Stimulated activated CD8-positive, alpha-beta memory T cell treated with anti-CD3 and anti-CD28 coated beads, Interleukin-7, amount 100 ng/mL, for 4 hours (primary cell): ENCODE measurements around the gene HK2.

ENCODE experiments used
- DNase-seq, 2 donors: peaks; one replicate each; pipeline ENCODE4 v3.0.0-alpha.2; 2020; ENCODE audit warnings: low read depth in 2 of 2

Gene HK2

GRCh38 chr2:74857215-74857614 is 23.3 kb downstream of the HK2 start:
- DNase-seq = no peak

GRCh38 chr2:74857725-74858124 is 23.8 kb downstream of the HK2 start:
- no peak for DNase-seq

GRCh38 chr2:74858281-74858680 is 24.4 kb downstream of the HK2 start:
- DNase-seq = no peak

- DNase-seq = no peak
Measured at GRCh38 chr2:74860079-74860478, 26.2 kb downstream of the HK2 start.

GRCh38 chr2:74860521-74860920 is 26.6 kb downstream of the HK2 start:
- DNase-seq = no peak

GRCh38 chr2:74861531-74861930 is 27.6 kb downstream of the HK2 start:
- no peak for DNase-seq

GRCh38 chr2:74862020-74862964 is 28.4 kb downstream of the HK2 start:
- no peak for DNase-seq

GRCh38 chr2:74863802-74864248 is 29.9 kb downstream of the HK2 start:
- DNase-seq = no peak

GRCh38 chr2:74864728-74865722 is 31.1 kb downstream of the HK2 start:
- DNase-seq = no peak

GRCh38 chr2:74865770-74866674 is 32.1 kb downstream of the HK2 start:
- no peak for DNase-seq

- DNase-seq = no peak
Measured at GRCh38 chr2:74867841-74868658, 34.1 kb downstream of the HK2 start.

- DNase-seq = no peak
Measured at GRCh38 chr2:74869517-74869916, 35.6 kb downstream of the HK2 start.

GRCh38 chr2:74870951-74871350 is 37.0 kb downstream of the HK2 start:
- no peak for DNase-seq

GRCh38 chr2:74871414-74871813 is 37.5 kb downstream of the HK2 start:
- no peak for DNase-seq

GRCh38 chr2:74872389-74872836 is 38.5 kb downstream of the HK2 start:
- DNase-seq = no peak

GRCh38 chr2:74873012-74873665 is 39.2 kb downstream of the HK2 start:
- DNase-seq = no peak

GRCh38 chr2:74873678-74874640 is 40.0 kb downstream of the HK2 start:
- DNase-seq = no peak

- peak in 1 of 2 donors; percentile 14 for DNase-seq
Measured at GRCh38 chr2:74876081-74876886, 42.4 kb downstream of the HK2 start.
